HEK293 (cell line): Measurements from ENCODE around the gene AGXT2.

Source experiments
- CTCF ChIA-PET: fragments of 350-600 bp; formaldehyde crosslinking; extraction: SDS; loops from one replicate; lab custom pipeline; 2021; ENCODE audit warnings: antibody characterized with exemption; lab: Yijun Ruan, JAX
- POLR2A ChIA-PET: fragments of 300-600 bp; formaldehyde crosslinking; extraction: SDS; loops from one replicate; lab custom pipeline; 2020; ENCODE audit warnings: antibody characterized with exemption, inconsistent platforms; lab: Yijun Ruan, JAX
- H3K27ac ChIP-seq: fragments of 200-500 bp; sonication (Bioruptor generic); 2 replicates; pipeline ENCODE4 v1.5.1; 2014; ENCODE audit warnings: low read depth, low read length, control low read depth, inconsistent platforms; ENCODE audit errors: extremely low read depth
- H3K36me3 ChIP-seq, 2 experiments: fragments of 200-500 bp in 1 of 2; sonication (Bioruptor generic) in 1 of 2; 1 replicate in 1 of 2; 2 replicates in 1 of 2; pipeline ENCODE4 v1.5.1; 2014 to 2017; ENCODE audit warnings: inconsistent platforms in 2 of 2, low read length in 2 of 2; ENCODE audit not compliant: control insufficient read depth in 2 of 2, insufficient read depth in 1 of 2
- H3K4me1 ChIP-seq: fragments of 200-500 bp; sonication (Bioruptor generic); 2 replicates; pipeline ENCODE4 v1.5.1; 2014; ENCODE audit warnings: mild to moderate bottlenecking, low read length, inconsistent platforms; ENCODE audit not compliant: control insufficient read depth, insufficient read depth
- H3K4me3 ChIP-seq: 2 replicates; pipeline ENCODE4 v1.5.1; 2011; ENCODE audit warnings: low read depth, mild to moderate bottlenecking, control low read depth, low read length, moderate library complexity
- H3K9me3 ChIP-seq: fragments of 200-500 bp; sonication (Bioruptor generic); 2 replicates; pipeline ENCODE4 v1.5.1; 2014; ENCODE audit warnings: low read depth, low read length, inconsistent platforms; ENCODE audit not compliant: control insufficient read depth, insufficient read depth
- CTCF ChIP-seq: fragments of 450-650 bp; formaldehyde crosslinking; IDR thresholded peaks from 2 replicates; pipeline ENCODE4 v1.5.1; 2016; ENCODE audit warnings: missing biosample characterization, missing genetic modification characterization
- EGR2 ChIP-seq: fragments of 450-650 bp; formaldehyde crosslinking; IDR thresholded peaks from 2 replicates; pipeline ENCODE4 v1.5.1; 2016; ENCODE audit warnings: low read depth, missing biosample characterization, missing genetic modification characterization
- HOXC10 ChIP-seq: sonication (generic); formaldehyde crosslinking; IDR thresholded peaks from 2 replicates; pipeline ENCODE4 v1.8.1; 2023; ENCODE audit warnings: mild to moderate bottlenecking, missing genetic modification reagents
- KLF9 ChIP-seq: fragments of 450-650 bp; formaldehyde crosslinking; IDR thresholded peaks from 2 replicates; pipeline ENCODE4 v1.5.1; 2016; ENCODE audit warnings: missing biosample characterization, missing genetic modification characterization, low read depth
- MYNN ChIP-seq: fragments of 450-650 bp; formaldehyde crosslinking; IDR thresholded peaks from 2 replicates; pipeline ENCODE4 v1.5.1; 2016; ENCODE audit warnings: missing biosample characterization, missing genetic modification characterization, borderline replicate concordance
- PATZ1 ChIP-seq: fragments of 450-650 bp; formaldehyde crosslinking; IDR thresholded peaks from 2 replicates; pipeline ENCODE4 v1.5.1; 2016; ENCODE audit warnings: missing biosample characterization, missing genetic modification characterization
- PRDM10 ChIP-seq: fragments of 450-650 bp; formaldehyde crosslinking; IDR thresholded peaks from 2 replicates; pipeline ENCODE4 v1.5.1; 2016; ENCODE audit warnings: missing biosample characterization, missing genetic modification characterization
- ZBTB26 ChIP-seq: fragments of 450-650 bp; formaldehyde crosslinking; optimal IDR thresholded peaks from 2 replicates; pipeline ENCODE3; 2016; ENCODE audit warnings: missing biosample characterization, mild to moderate bottlenecking, missing genetic modification characterization
- ZBTB6 ChIP-seq: fragments of 450-650 bp; formaldehyde crosslinking; IDR thresholded peaks from 2 replicates; pipeline ENCODE4 v1.5.1; 2017; ENCODE audit warnings: missing biosample characterization, missing genetic modification characterization
- ZBTB7A ChIP-seq: fragments of 450-650 bp; formaldehyde crosslinking; IDR thresholded peaks from 2 replicates; pipeline ENCODE4 v1.5.1; 2016; ENCODE audit warnings: low read depth, missing biosample characterization, missing genetic modification characterization
- ZNF132 ChIP-seq: fragments of 450-650 bp; formaldehyde crosslinking; IDR thresholded peaks from 2 replicates; pipeline ENCODE4 v1.5.1; 2017; ENCODE audit warnings: missing biosample characterization, missing genetic modification characterization, borderline replicate concordance
- ZNF140 ChIP-seq: fragments of 450-650 bp; formaldehyde crosslinking; IDR thresholded peaks from 2 replicates; pipeline ENCODE4 v1.5.1; 2016; ENCODE audit warnings: missing biosample characterization, missing genetic modification characterization
- ZNF211 ChIP-seq: fragments of 450-650 bp; formaldehyde crosslinking; IDR thresholded peaks from 2 replicates; pipeline ENCODE4 v1.5.1; 2016; ENCODE audit warnings: low read depth, missing biosample characterization, missing genetic modification characterization
- ZNF23 ChIP-seq: fragments of 450-650 bp; formaldehyde crosslinking; IDR thresholded peaks from 2 replicates; pipeline ENCODE4 v1.5.1; 2016; ENCODE audit warnings: missing biosample characterization, missing genetic modification characterization, borderline replicate concordance
- ZNF248 ChIP-seq: fragments of 450-650 bp; formaldehyde crosslinking; IDR thresholded peaks from 2 replicates; pipeline ENCODE4 v1.5.1; 2017; ENCODE audit warnings: missing biosample characterization, missing genetic modification characterization
- ZNF48 ChIP-seq: fragments of 450-650 bp; formaldehyde crosslinking; IDR thresholded peaks from 2 replicates; pipeline ENCODE4 v1.5.1; 2016; ENCODE audit warnings: missing biosample characterization, missing genetic modification characterization
- ZNF639 ChIP-seq: fragments of 450-650 bp; formaldehyde crosslinking; IDR thresholded peaks from 2 replicates; pipeline ENCODE4 v1.5.1; 2016; ENCODE audit warnings: missing biosample characterization, missing genetic modification characterization
- ZNF670 ChIP-seq: fragments of 450-650 bp; formaldehyde crosslinking; IDR thresholded peaks from 2 replicates; pipeline ENCODE4 v1.5.1; 2016; ENCODE audit warnings: missing biosample characterization, missing genetic modification characterization, low read depth
- ZNF701 ChIP-seq: fragments of 450-650 bp; formaldehyde crosslinking; IDR thresholded peaks from 2 replicates; pipeline ENCODE4 v1.5.1; 2016; ENCODE audit warnings: missing biosample characterization, missing genetic modification characterization
- TF ChIP-seq, protein P1 (sequence below): fragments of 450-650 bp; formaldehyde crosslinking; IDR thresholded peaks from 2 replicates; pipeline ENCODE4 v1.5.1; 2016; ENCODE audit warnings: missing biosample characterization, missing genetic modification characterization
- TF ChIP-seq, protein P2 (sequence below): fragments of 450-650 bp; formaldehyde crosslinking; IDR thresholded peaks from 2 replicates; pipeline ENCODE4 v1.5.1; 2016; ENCODE audit warnings: missing biosample characterization, missing genetic modification characterization

Gene AGXT2

DNA sequence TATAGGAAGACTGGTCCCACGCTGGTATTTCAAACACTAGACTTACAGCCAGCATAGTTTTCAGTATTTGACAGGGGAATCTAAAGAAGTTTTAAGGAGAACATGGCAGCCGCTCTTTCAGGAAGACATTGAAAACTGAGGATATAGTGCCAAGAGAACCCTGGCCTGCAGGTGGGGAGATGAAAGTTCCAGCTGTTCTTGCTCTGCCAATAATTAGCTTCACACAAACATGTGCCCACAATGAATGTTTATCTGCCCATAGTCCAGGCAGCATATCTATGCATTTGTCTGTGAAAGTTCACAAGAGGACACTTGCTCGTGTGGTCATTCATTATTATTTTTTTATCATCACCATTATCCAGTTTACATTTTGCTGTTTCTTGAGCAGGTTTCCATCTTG lies 47.6 kb upstream of the AGXT2 start:
- POLR2A ChIA-PET, result no interaction called here
- Histone ChIP-seq H3K27ac (no peak overlapping the region), H3K36me3 (no peaks in the 10 kb centered on the region), H3K9me3 (no peaks in the 10 kb centered on the region), H3K4me3 (no peak overlapping the region), H3K4me1 (no peaks in the 10 kb centered on the region)
- CTCF ChIA-PET, result interaction anchor here (0.6 to 1.2 kb wide), 2 partner anchors 9 to 98 kb away, joined by 3 to 6 read pairs; no protein-coding TSS in a partner anchor
- TF ChIP-seq ZNF211 (tag by site-specific recombination) (no peak), ZBTB6 (tag by site-specific recombination) (no peak), PATZ1 (no peak), ZNF48 (tag by site-specific recombination) (no peak), ZNF140 (no peak), ZNF23 (tag by site-specific recombination) (no peak), KLF9 (tag by site-specific recombination) (no peak), ZNF132 (no peak), HOXC10 (no peak)
- TF ChIP-seq, protein P1, sequence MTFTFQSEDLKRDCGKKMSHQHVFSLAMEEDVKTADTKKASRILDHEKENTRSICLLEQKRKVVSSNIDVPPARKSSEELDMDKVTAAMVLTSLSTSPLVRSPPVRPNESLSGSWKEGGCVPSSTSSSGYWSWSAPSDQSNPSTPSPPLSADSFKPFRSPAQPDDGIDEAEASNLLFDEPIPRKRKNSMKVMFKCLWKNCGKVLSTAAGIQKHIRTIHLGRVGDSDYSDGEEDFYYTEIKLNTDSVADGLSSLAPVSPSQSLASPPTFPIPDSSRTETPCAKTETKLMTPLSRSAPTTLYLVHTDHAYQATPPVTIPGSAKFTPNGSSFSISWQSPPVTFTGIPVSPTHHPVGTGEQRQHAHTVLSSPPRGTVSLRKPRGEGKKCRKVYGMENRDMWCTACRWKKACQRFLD (tag by site-specific recombination), result no peak

DNA sequence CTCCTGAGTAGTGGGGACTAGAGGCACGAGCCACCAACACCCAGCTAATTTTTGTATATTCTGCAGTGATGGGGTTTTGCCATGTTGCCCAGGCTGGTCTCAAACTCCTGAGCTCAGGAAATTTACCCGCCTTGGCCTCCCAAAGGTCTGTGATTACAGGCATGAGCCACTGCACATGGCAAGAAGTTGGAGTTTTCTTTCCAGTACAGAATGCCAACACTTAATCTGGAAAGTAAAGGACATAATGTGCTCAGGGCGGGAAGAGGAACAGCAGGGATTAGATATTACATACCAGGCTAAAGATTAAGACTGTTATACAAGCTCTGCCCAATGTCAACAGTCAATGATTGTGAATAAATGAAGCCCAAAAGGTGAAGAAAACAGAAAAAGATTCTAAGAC lies 47.2 kb upstream of the AGXT2 start:
- H3K4me3 ChIP-seq, result no peak overlapping the region
- H3K4me1 ChIP-seq, result no peaks in the 10 kb centered on the region
- H3K9me3 ChIP-seq, result no peaks in the 10 kb centered on the region
- H3K27ac ChIP-seq, result no peak overlapping the region
- POLR2A ChIA-PET, result no interaction called here
- no peaks in the 10 kb centered on the region for H3K36me3 ChIP-seq
- CTCF ChIA-PET, result interaction anchor here (0.6 to 1.2 kb wide), 2 partner anchors 9 to 99 kb away, joined by 3 to 6 read pairs; no protein-coding TSS in a partner anchor
- no peak for TF ChIP-seq ZNF670 (tag by site-specific recombination)
- TF ChIP-seq ZNF701 (tag by site-specific recombination), result no peak
- no peak for TF ChIP-seq ZNF639 (tag by site-specific recombination)
- no peak for TF ChIP-seq PRDM10 (tag by site-specific recombination)
- TF ChIP-seq, protein P2, sequence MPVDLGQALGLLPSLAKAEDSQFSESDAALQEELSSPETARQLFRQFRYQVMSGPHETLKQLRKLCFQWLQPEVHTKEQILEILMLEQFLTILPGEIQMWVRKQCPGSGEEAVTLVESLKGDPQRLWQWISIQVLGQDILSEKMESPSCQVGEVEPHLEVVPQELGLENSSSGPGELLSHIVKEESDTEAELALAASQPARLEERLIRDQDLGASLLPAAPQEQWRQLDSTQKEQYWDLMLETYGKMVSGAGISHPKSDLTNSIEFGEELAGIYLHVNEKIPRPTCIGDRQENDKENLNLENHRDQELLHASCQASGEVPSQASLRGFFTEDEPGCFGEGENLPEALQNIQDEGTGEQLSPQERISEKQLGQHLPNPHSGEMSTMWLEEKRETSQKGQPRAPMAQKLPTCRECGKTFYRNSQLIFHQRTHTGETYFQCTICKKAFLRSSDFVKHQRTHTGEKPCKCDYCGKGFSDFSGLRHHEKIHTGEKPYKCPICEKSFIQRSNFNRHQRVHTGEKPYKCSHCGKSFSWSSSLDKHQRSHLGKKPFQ, result no peak
- TF ChIP-seq CTCF (tag by site-specific recombination), result no peak
- TF ChIP-seq MYNN (tag by site-specific recombination), result no peak
- TF ChIP-seq ZBTB7A, result no peak
- no peak for TF ChIP-seq ZNF248 (tag by site-specific recombination)
- no peak for TF ChIP-seq ZBTB26 (tag by site-specific recombination)
- no peak for TF ChIP-seq EGR2 (tag by site-specific recombination)
